ENCODE measurements around the gene ZDHHC1. TPM values are rescaled to one million over a fixed set of nuclear protein-coding genes. Genes with fewer than 3 reads are reported as not detected.

ZDHHC1 gene
- total and polyA plus RNA-seq, 2 of the 13 experiments (the other 11 are each of a cell fraction or from before 2014, with no cell fraction given): 0.51 to 1.1 TPM

DNA sequence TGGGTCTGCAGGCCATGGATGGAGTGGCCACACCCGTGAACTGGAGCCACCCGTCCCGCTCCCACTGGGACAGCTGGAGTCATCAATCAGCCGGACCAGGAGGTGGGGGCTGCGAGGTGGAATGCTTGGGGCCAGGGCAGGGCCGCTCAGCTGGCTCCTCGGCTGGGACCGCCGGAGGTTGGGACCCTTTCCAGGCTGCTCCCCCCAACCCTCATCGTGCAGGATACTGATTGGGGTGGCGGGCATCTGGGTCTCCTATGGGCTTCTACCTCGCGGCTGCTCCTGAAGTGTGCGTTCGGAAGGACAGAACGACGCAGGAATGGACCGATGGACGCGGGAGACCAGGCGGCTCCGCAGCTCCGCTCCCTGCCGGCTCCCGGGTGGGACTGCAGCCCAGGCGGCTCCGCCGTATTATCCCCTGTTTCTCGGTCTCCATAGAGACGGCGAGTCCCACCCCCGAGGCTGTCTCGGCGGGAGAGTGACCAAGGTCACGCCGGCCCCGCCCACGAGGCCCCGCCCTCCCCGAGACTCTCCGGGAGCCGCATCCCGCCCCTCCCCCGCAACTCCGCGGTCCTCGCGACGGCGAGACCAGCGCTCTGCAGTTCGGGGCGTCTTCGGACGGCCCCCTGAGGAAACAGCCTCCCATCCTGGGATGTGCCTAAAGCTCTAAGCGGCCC, 23.0 kb downstream of the ZDHHC1 start, which contains the start of gene TPPP3 (continued):
- TF ChIP-seq KLF16 (CRISPR knock-in tag; IDR thresholded peaks at IDR 0.05) (no peak), MAFK (conservative IDR thresholded peaks at IDR 0.05 in 1 of 2, IDR thresholded peaks at IDR 0.05 in 1 of 2; ENCODE audit: low read length in 2 of 2) (no peak), HHEX (CRISPR knock-in tag; IDR thresholded peaks at IDR 0.05) (no peak), GATAD2A (CRISPR knock-in tag; IDR thresholded peaks at IDR 0.05) (0 out of 2 replicates have a peak, but pooled peaks have one; percentile 17), STAG1 (CRISPR knock-in tag; IDR thresholded peaks at IDR 0.05) (peak; percentile 47), RORA (CRISPR knock-in tag; IDR thresholded peaks at IDR 0.05) (no peak), HOXA9 (CRISPR knock-in tag; IDR thresholded peaks at IDR 0.05; ENCODE audit: borderline replicate concordance) (no peak), ZNF136 (CRISPR knock-in tag; IDR thresholded peaks at IDR 0.05; ENCODE audit: low read depth) (no peak), ZNF792 (CRISPR knock-in tag; IDR thresholded peaks at IDR 0.05) (no peak), ZBTB38 (CRISPR knock-in tag; IDR thresholded peaks at IDR 0.05) (no peak), NFKBIZ (CRISPR knock-in tag; IDR thresholded peaks at IDR 0.05) (no peak), SMYD3 (CRISPR knock-in tag; IDR thresholded peaks at IDR 0.05) (no peak), ARID2 (CRISPR knock-in tag; IDR thresholded peaks at IDR 0.05; ENCODE audit: borderline replicate concordance) (no peak), ZFY (CRISPR knock-in tag; IDR thresholded peaks at IDR 0.05) (no peak), SP140L (CRISPR knock-in tag; IDR thresholded peaks at IDR 0.05; ENCODE audit: borderline replicate concordance) (no peak), TAF1 (CRISPR knock-in tag; IDR thresholded peaks at IDR 0.05) (no peak)
- TF ChIP-seq, protein P1, sequence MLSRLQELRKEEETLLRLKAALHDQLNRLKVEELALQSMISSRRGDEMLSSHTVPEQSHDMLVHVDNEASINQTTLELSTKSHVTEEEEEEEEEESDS (CRISPR knock-in tag; IDR thresholded peaks at IDR 0.05; ENCODE audit: borderline replicate concordance): no peak
- TF ChIP-seq, protein P2, sequence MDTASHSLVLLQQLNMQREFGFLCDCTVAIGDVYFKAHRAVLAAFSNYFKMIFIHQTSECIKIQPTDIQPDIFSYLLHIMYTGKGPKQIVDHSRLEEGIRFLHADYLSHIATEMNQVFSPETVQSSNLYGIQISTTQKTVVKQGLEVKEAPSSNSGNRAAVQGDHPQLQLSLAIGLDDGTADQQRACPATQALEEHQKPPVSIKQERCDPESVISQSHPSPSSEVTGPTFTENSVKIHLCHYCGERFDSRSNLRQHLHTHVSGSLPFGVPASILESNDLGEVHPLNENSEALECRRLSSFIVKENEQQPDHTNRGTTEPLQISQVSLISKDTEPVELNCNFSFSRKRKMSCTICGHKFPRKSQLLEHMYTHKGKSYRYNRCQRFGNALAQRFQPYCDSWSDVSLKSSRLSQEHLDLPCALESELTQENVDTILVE (CRISPR knock-in tag; IDR thresholded peaks at IDR 0.05): no peak
- TF ChIP-seq, protein P3, sequence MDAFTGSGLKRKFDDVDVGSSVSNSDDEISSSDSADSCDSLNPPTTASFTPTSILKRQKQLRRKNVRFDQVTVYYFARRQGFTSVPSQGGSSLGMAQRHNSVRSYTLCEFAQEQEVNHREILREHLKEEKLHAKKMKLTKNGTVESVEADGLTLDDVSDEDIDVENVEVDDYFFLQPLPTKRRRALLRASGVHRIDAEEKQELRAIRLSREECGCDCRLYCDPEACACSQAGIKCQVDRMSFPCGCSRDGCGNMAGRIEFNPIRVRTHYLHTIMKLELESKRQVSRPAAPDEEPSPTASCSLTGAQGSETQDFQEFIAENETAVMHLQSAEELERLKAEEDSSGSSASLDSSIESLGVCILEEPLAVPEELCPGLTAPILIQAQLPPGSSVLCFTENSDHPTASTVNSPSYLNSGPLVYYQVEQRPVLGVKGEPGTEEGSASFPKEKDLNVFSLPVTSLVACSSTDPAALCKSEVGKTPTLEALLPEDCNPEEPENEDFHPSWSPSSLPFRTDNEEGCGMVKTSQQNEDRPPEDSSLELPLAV (CRISPR knock-in tag; conservative IDR thresholded peaks at IDR 0.05; ENCODE audit: low read depth): no peak
- TF ChIP-seq, protein P4, sequence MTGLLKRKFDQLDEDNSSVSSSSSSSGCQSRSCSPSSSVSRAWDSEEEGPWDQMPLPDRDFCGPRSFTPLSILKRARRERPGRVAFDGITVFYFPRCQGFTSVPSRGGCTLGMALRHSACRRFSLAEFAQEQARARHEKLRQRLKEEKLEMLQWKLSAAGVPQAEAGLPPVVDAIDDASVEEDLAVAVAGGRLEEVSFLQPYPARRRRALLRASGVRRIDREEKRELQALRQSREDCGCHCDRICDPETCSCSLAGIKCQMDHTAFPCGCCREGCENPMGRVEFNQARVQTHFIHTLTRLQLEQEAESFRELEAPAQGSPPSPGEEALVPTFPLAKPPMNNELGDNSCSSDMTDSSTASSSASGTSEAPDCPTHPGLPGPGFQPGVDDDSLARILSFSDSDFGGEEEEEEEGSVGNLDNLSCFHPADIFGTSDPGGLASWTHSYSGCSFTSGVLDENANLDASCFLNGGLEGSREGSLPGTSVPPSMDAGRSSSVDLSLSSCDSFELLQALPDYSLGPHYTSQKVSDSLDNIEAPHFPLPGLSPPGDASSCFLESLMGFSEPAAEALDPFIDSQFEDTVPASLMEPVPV (CRISPR knock-in tag; IDR thresholded peaks at IDR 0.05): no peak
- TF ChIP-seq, protein P5, sequence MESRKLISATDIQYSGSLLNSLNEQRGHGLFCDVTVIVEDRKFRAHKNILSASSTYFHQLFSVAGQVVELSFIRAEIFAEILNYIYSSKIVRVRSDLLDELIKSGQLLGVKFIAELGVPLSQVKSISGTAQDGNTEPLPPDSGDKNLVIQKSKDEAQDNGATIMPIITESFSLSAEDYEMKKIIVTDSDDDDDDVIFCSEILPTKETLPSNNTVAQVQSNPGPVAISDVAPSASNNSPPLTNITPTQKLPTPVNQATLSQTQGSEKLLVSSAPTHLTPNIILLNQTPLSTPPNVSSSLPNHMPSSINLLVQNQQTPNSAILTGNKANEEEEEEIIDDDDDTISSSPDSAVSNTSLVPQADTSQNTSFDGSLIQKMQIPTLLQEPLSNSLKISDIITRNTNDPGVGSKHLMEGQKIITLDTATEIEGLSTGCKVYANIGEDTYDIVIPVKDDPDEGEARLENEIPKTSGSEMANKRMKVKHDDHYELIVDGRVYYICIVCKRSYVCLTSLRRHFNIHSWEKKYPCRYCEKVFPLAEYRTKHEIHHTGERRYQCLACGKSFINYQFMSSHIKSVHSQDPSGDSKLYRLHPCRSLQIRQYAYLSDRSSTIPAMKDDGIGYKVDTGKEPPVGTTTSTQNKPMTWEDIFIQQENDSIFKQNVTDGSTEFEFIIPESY (CRISPR knock-in tag; IDR thresholded peaks at IDR 0.05): no peak
- TF ChIP-seq, protein P6, sequence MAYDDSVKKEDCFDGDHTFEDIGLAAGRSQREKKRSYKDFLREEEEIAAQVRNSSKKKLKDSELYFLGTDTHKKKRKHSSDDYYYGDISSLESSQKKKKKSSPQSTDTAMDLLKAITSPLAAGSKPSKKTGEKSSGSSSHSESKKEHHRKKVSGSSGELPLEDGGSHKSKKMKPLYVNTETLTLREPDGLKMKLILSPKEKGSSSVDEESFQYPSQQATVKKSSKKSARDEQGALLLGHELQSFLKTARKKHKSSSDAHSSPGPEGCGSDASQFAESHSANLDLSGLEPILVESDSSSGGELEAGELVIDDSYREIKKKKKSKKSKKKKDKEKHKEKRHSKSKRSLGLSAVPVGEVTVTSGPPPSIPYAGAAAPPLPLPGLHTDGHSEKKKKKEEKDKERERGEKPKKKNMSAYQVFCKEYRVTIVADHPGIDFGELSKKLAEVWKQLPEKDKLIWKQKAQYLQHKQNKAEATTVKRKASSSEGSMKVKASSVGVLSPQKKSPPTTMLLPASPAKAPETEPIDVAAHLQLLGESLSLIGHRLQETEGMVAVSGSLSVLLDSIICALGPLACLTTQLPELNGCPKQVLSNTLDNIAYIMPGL (CRISPR knock-in tag; IDR thresholded peaks at IDR 0.05; ENCODE audit: borderline replicate concordance in 1 of 2, low read depth in 1 of 2): no peak

Measured in HepG2 (cell line).